Measurements from ENCODE around the gene ITGA3. TPM values are rescaled to one million over a fixed set of nuclear protein-coding genes. Genes with fewer than 3 reads are reported as not detected.

Gene ITGA3
- total and polyA plus RNA-seq, 12 donors = 12.5 to 44.2 (median 23.1) TPM

- TF ChIP-seq, protein P1, sequence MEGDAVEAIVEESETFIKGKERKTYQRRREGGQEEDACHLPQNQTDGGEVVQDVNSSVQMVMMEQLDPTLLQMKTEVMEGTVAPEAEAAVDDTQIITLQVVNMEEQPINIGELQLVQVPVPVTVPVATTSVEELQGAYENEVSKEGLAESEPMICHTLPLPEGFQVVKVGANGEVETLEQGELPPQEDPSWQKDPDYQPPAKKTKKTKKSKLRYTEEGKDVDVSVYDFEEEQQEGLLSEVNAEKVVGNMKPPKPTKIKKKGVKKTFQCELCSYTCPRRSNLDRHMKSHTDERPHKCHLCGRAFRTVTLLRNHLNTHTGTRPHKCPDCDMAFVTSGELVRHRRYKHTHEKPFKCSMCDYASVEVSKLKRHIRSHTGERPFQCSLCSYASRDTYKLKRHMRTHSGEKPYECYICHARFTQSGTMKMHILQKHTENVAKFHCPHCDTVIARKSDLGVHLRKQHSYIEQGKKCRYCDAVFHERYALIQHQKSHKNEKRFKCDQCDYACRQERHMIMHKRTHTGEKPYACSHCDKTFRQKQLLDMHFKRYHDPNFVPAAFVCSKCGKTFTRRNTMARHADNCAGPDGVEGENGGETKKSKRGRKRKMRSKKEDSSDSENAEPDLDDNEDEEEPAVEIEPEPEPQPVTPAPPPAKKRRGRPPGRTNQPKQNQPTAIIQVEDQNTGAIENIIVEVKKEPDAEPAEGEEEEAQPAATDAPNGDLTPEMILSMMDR (IDR thresholded peaks at IDR 0.05) = no peak
- intact Hi-C loops (cut with DNase I) = loop anchor here in 4 of 10 donors (5.0 to 10.0 kb wide), 3 partner anchors 54 to 196 kb away; partner anchors contain the start of gene PPP1R9B (in 1 of the 4)
- Histone ChIP-seq H3K4me1 (peaks cover 22 to 88% (median 63%) of the 10 kb centered on the region in 9 donors), H3K36me3 (peaks cover 0 to 58% (median 30%) of the 10 kb centered on the region in 9 donors), H3K27ac (peak overlapping the region in 5 of 10 donors; percentile 1 to 64 (median 43)), H3K4me3 (no peak overlapping the region), H3K9me3 (no peaks in the 10 kb centered on the region), H3K27me3 (no peaks in the 10 kb centered on the region)
- ATAC-seq = no peak
- 78 to 85% methylated on average over 4 of the region's 4 CpGs for WGBS, 2 donors
- no peak for DNase-seq
These were observed 42.7 kb downstream of the ITGA3 start for GRCh38 chr17:50098583-50098982.

DNA sequence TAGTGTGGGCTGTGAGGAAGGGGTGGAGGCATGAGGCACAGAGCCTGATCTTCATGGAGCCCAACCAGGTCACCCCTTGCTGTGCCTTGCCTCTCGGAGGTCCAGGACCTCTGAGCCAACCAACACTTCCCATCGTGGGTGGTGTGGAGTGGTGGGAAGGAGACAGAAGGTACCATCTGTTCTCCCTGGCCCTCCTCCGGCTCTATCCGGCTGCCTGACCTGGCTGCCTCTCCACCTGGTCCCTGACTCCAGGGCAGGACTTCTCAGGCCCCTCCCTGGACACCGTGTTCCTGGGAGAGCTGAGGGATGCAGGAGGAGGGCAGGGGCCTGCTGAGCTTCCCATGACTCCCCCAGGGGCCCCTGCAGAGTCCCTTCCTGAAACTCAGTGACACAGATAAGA is 43.1 kb downstream of the ITGA3 start:
- Histone ChIP-seq H3K4me3 (no peak overlapping the region), H3K27me3 (no peaks in the 10 kb centered on the region), H3K27ac (peak overlapping the region in 5 of 10 donors; percentile 1 to 64 (median 43)), H3K4me1 (peaks cover 22 to 90% (median 61%) of the 10 kb centered on the region in 9 donors), H3K9me3 (no peaks in the 10 kb centered on the region), H3K36me3 (peaks cover 0 to 63% (median 31%) of the 10 kb centered on the region in 9 donors)
- intact Hi-C loops (cut with DNase I) = loop anchor here in 4 of 10 donors (5.0 to 10.0 kb wide), 3 partner anchors 53 to 196 kb away; partner anchors contain the start of gene PPP1R9B (in 1 of the 4)
- TF ChIP-seq, protein P1 (IDR thresholded peaks at IDR 0.05) = no peak
- WGBS, 2 donors = 44 to 62% methylated on average over 5 of the region's 5 CpGs
- ATAC-seq (no peak), DNase-seq (peak in 1 of 2 donors; percentile 5)

DNA sequence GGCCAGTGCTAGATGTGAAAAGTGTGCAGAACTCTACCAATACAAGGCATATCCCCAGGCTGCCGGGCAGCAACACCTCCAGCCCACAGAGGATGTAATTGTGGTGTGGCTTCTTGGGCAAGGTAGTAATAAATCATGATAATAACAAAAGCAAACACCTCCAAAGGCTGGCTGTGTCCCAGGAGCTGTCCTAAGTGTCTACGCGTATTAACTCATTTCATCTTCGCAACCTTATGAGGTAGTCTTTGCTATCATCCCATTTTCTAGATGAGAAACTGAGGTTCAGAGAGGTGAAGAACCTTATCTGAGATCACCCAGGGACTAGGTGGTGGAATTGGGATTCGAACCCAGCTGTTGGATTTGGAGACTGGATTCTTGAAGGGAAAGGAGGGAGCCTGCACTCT is 44.6 kb downstream of the ITGA3 start:
- H3K36me3 ChIP-seq = peaks cover 0 to 77% (median 36%) of the 10 kb centered on the region in 9 donors
- intact Hi-C loops (cut with DNase I) = loop anchor here in 1 of 10 donors (5.0 kb wide), 1 partner anchor 77 kb away; no protein-coding TSS in a partner anchor
- DNase-seq = no peak
- H3K4me1 ChIP-seq = peaks cover 22 to 84% (median 59%) of the 10 kb centered on the region in 9 donors
- no peak overlapping the region for H3K4me3 ChIP-seq
- H3K27ac ChIP-seq = peak overlapping the region in 8 of 10 donors; percentile 20 to 97 (median 92)
- no peak for ATAC-seq
- WGBS, 2 donors = 69 to 74% methylated on average over 5 of the region's 5 CpGs
- TF ChIP-seq, protein P1 (IDR thresholded peaks at IDR 0.05) = no peak
- no peaks in the 10 kb centered on the region for H3K9me3 ChIP-seq
- H3K27me3 ChIP-seq = no peaks in the 10 kb centered on the region

GRCh38 chr17:50100921-50101345 is 45.0 kb downstream of the ITGA3 start:
- Histone ChIP-seq H3K4me1 (peaks cover 22 to 80% (median 58%) of the 10 kb centered on the region in 9 donors), H3K4me3 (peak overlapping the region in 3 of 10 donors; percentile 5 to 29 (median 13)), H3K36me3 (peaks cover 0 to 82% (median 40%) of the 10 kb centered on the region in 9 donors), H3K27me3 (no peaks in the 10 kb centered on the region), H3K27ac (peak overlapping the region; percentile 22 to 97 (median 90)), H3K9me3 (no peaks in the 10 kb centered on the region)
- intact Hi-C loops (cut with DNase I) = loop anchor here in 1 of 10 donors (5.0 kb wide), 1 partner anchor 76 kb away; no protein-coding TSS in a partner anchor
- DNase-seq (no peak), ATAC-seq (peak in 6 of 8 donors; percentile 7 to 17 (median 14))
- 39 to 49% methylated on average over 15 of the region's 15 CpGs for WGBS, 2 donors
- TF ChIP-seq, protein P1 (IDR thresholded peaks at IDR 0.05) = no peak

Measured in heart right ventricle (tissue), 16 donors.